HL-60 (cell line): ENCODE results near the gene ADAD1.

ENCODE experiments used
- CTCF ChIP-seq: IDR thresholded peaks from one replicate; pipeline ENCODE4 v1.5.1; 2011; ENCODE audit warnings: low read length, control low read depth, inconsistent platforms; ENCODE audit not compliant: insufficient read depth
- SPI1 ChIP-seq: IDR thresholded peaks from 2 replicates; pipeline ENCODE4 v1.6.1; 2012; ENCODE audit warnings: low read depth, mild to moderate bottlenecking, borderline replicate concordance

DNA sequence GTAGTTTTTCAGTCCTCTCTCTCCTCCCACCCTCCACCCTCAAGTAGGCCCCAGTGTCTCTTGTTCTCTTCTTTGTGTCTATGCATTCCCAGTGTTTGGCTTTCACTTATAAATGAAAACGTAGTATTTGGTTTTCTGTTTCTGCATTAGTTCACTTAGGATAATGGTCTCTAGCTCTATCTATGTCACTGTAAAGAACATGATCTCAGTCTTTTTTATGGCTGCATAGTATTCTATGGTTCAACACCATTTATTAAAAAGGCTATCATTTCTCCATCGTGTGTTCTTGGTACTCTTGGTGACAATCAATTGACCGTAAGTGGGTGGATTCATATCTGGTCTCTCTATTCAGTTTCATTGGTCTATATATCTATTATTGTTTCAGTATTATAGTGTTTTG is 96.4 kb downstream of the ADAD1 start:
- TF ChIP-seq SPI1 (no peak), CTCF (no peak)
